ENCODE results near the gene HOXB3. TPM values are rescaled to one million over a fixed set of nuclear protein-coding genes. Genes with fewer than 3 reads are reported as not detected.

The HOXB3 gene
- total RNA-seq, 3 donors from 2014 or later (not counting 1 experiment from before 2014, with no cell fraction given), result 7.9 to 15.6 (median 15.3) TPM

GRCh38 chr17:48599354-48599753 lies 9.3 kb upstream of the HOXB3 start:
- no peak overlapping the region for H3K4me3 ChIP-seq (ENCODE audit: low read length)
- peaks cover 50% of the 10 kb centered on the region for H3K4me1 ChIP-seq (ENCODE audit: control insufficient read depth, insufficient read depth, low read length)
- Mint-ChIP-seq H3K4me3 (peak overlapping the region; percentile 89), H3K36me3 (no peaks in the 10 kb centered on the region), H3K9me3 (no peaks in the 10 kb centered on the region), H3K27me3 (ENCODE audit: low read depth in 2 of 2) (peaks cover 79 to 88% of the 10 kb centered on the region in 2 donors), H3K4me1 (peaks cover 28 to 35% of the 10 kb centered on the region in 2 donors), H3K27ac (no peak overlapping the region)
- TF ChIP-seq, protein P1, sequence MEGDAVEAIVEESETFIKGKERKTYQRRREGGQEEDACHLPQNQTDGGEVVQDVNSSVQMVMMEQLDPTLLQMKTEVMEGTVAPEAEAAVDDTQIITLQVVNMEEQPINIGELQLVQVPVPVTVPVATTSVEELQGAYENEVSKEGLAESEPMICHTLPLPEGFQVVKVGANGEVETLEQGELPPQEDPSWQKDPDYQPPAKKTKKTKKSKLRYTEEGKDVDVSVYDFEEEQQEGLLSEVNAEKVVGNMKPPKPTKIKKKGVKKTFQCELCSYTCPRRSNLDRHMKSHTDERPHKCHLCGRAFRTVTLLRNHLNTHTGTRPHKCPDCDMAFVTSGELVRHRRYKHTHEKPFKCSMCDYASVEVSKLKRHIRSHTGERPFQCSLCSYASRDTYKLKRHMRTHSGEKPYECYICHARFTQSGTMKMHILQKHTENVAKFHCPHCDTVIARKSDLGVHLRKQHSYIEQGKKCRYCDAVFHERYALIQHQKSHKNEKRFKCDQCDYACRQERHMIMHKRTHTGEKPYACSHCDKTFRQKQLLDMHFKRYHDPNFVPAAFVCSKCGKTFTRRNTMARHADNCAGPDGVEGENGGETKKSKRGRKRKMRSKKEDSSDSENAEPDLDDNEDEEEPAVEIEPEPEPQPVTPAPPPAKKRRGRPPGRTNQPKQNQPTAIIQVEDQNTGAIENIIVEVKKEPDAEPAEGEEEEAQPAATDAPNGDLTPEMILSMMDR (IDR thresholded peaks at IDR 0.05), result no peak
- ATAC-seq, result no peak
- no peak overlapping the region for H3K27ac ChIP-seq (ENCODE audit: low read length)
- no peak for DNase-seq
- no peaks in the 10 kb centered on the region for H3K36me3 ChIP-seq (ENCODE audit: control insufficient read depth, insufficient read depth, low read length)
- H3K27me3 ChIP-seq (ENCODE audit: control insufficient read depth, insufficient read depth, low read length), result peaks cover 89% of the 10 kb centered on the region
- WGBS (ENCODE audit: insufficient coverage), result 86% methylated on average over 4 of the region's 5 CpGs
- intact Hi-C loops (cut with micrococcal nuclease), result no loop called here
- no peaks in the 10 kb centered on the region for H3K9me3 ChIP-seq (ENCODE audit: control insufficient read depth, insufficient read depth, low read length)

- DNase-seq (no peak), ATAC-seq (no peak)
- peaks cover 31 to 39% of the 10 kb centered on the region in 2 donors for H3K4me1 Mint-ChIP-seq
- 65% methylated on average over 5 of the region's 7 CpGs for WGBS (ENCODE audit: insufficient coverage)
- no peak overlapping the region for H3K4me3 ChIP-seq (ENCODE audit: low read length)
- no peak overlapping the region for H3K27ac ChIP-seq (ENCODE audit: low read length)
- no peaks in the 10 kb centered on the region for H3K36me3 Mint-ChIP-seq
- H3K27ac Mint-ChIP-seq, result no peak overlapping the region
- peak overlapping the region; percentile 89 for H3K4me3 Mint-ChIP-seq
- peaks cover 85% of the 10 kb centered on the region for H3K27me3 ChIP-seq (ENCODE audit: control insufficient read depth, insufficient read depth, low read length)
- peaks cover 78 to 90% of the 10 kb centered on the region in 2 donors for H3K27me3 Mint-ChIP-seq (ENCODE audit: low read depth in 2 of 2)
- H3K36me3 ChIP-seq (ENCODE audit: control insufficient read depth, insufficient read depth, low read length), result no peaks in the 10 kb centered on the region
- TF ChIP-seq, protein P1 (IDR thresholded peaks at IDR 0.05), result no peak
- no peaks in the 10 kb centered on the region for H3K9me3 ChIP-seq (ENCODE audit: control insufficient read depth, insufficient read depth, low read length)
- intact Hi-C loops (cut with micrococcal nuclease), result no loop called here
- no peaks in the 10 kb centered on the region for H3K9me3 Mint-ChIP-seq
- H3K4me1 ChIP-seq (ENCODE audit: control insufficient read depth, insufficient read depth, low read length), result peaks cover 51% of the 10 kb centered on the region
These were observed 8.7 kb upstream of the HOXB3 start for GRCh38 chr17:48598736-48599135.

DNA sequence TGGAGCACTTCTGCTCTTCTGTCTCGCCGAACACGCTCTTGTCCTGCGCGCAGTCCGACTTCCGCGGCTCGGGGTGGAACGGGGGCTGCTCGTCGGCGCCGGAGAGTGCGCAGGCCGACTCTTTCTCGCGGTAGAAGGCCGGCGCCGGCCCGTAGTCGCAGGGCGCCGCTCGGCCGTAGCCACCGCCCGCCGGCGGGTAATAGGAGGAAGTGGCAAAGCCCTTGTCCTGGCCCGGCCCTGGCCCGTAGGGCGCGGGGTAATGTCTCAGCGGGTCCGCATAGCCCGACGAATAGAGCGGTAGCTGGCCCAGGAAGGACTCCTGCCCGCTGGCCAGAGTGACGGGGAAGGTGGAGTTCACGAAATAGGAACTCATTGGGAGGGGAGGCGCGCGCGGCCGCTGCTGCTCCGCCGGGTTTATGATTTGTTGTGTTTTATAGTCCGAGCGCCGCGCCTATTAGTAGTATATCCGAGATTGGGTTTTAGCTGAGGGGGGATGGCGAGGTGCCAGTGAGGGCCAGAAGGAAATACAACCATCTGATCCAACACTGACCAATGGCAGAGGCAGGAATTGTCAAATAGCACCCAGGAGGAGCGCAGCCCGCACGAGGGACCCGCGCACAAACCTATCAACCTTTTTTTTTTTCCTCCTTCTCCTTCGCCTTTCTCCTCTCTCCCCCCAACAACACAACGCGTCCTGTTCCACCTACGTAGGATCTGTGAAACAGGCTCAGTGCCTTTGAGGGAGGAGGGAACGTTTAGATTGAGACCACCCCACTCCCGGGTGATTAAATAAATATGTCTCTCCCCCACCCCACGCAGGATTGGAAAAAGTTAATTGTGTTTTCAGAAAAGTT lies 8.0 kb upstream of the HOXB3 start:
- DNase-seq (peak; percentile 37 to 71), ATAC-seq (peak; percentile 44 to 61 (median 55))
- H3K9me3 ChIP-seq (ENCODE audit: control insufficient read depth, insufficient read depth, low read length), result no peaks in the 10 kb centered on the region
- H3K4me3 ChIP-seq (ENCODE audit: low read length), result peak overlapping the region; percentile 30
- peak overlapping the region in 1 of 2 donors; percentile 81 for H3K27ac Mint-ChIP-seq
- TF ChIP-seq, protein P1 (IDR thresholded peaks at IDR 0.05), result no peak
- H3K4me1 ChIP-seq (ENCODE audit: control insufficient read depth, insufficient read depth, low read length), result peaks cover 56% of the 10 kb centered on the region
- no peaks in the 10 kb centered on the region for H3K36me3 ChIP-seq (ENCODE audit: control insufficient read depth, insufficient read depth, low read length)
- peak overlapping the region; percentile 89 for H3K4me3 Mint-ChIP-seq
- H3K36me3 Mint-ChIP-seq, result no peaks in the 10 kb centered on the region
- peaks cover 76 to 90% of the 10 kb centered on the region in 2 donors for H3K27me3 Mint-ChIP-seq (ENCODE audit: low read depth in 2 of 2)
- peaks cover 38 to 46% of the 10 kb centered on the region in 2 donors for H3K4me1 Mint-ChIP-seq
- under 1% methylated on average over 61 of the region's 68 CpGs for WGBS (ENCODE audit: insufficient coverage)
- no peaks in the 10 kb centered on the region for H3K9me3 Mint-ChIP-seq
- no peak overlapping the region for H3K27ac ChIP-seq (ENCODE audit: low read length)
- intact Hi-C loops (cut with micrococcal nuclease), result loop anchor here (2.0 kb wide), 1 partner anchor 15 kb away; no protein-coding TSS in a partner anchor
- peaks cover 84% of the 10 kb centered on the region for H3K27me3 ChIP-seq (ENCODE audit: control insufficient read depth, insufficient read depth, low read length)
